HG02870 (cell line): ENCODE results near the gene IBSP.

Experiments
- ATAC-seq: cut with Tn5 transposase; IDR thresholded peaks from one replicate; pipeline ENCODE4 v1.9.1; 2021; ENCODE audit warnings: mild to moderate bottlenecking, moderate library complexity; ENCODE audit not compliant: unreplicated experiment

IBSP gene

GRCh38 chr4:87799301-87800113 lies at the start of gene IBSP:
Gene IBSP (plus strand): TSS chr4:87799554. CDS start chr4:87802362, 2,808 bp downstream.
- no peak for ATAC-seq

- no peak for ATAC-seq
Measured at GRCh38 chr4:87749883-87750282, 49.5 kb upstream of the IBSP start.

GRCh38 chr4:87758270-87758669 lies 41.1 kb upstream of the IBSP start:
- no peak for ATAC-seq

- ATAC-seq: no peak
Measured at GRCh38 chr4:87762311-87762710, 37.0 kb upstream of the IBSP start.

GRCh38 chr4:87781569-87781968 lies 17.8 kb upstream of the IBSP start:
- no peak for ATAC-seq

GRCh38 chr4:87783781-87784180 lies 15.6 kb upstream of the IBSP start:
- no peak for ATAC-seq

- ATAC-seq: no peak
Measured at GRCh38 chr4:87785731-87786509, 13.4 kb upstream of the IBSP start.

- ATAC-seq: no peak
Measured at GRCh38 chr4:87802858-87803257, 3.5 kb downstream of the IBSP start.

GRCh38 chr4:87803421-87803820 lies 4.1 kb downstream of the IBSP start:
- no peak for ATAC-seq

- no peak for ATAC-seq
Measured at GRCh38 chr4:87804871-87805270, 5.5 kb downstream of the IBSP start.

- ATAC-seq: no peak
Measured at GRCh38 chr4:87805971-87806370, 6.6 kb downstream of the IBSP start.

- ATAC-seq: no peak
Measured at GRCh38 chr4:87806520-87806919, 7.2 kb downstream of the IBSP start.

GRCh38 chr4:87807402-87807801 lies 8.0 kb downstream of the IBSP start:
- no peak for ATAC-seq

- no peak for ATAC-seq
Measured at GRCh38 chr4:87811977-87812376, 12.6 kb downstream of the IBSP start.

- no peak for ATAC-seq
Measured at GRCh38 chr4:87819281-87819919, 20.0 kb downstream of the IBSP start.

- ATAC-seq: no peak
Measured at GRCh38 chr4:87823200-87823599, 23.8 kb downstream of the IBSP start.

- no peak for ATAC-seq
Measured at GRCh38 chr4:87823724-87824123, 24.4 kb downstream of the IBSP start.

GRCh38 chr4:87824352-87824751 lies 25.0 kb downstream of the IBSP start:
- ATAC-seq: no peak

- no peak for ATAC-seq
Measured at GRCh38 chr4:87832669-87833068, 33.3 kb downstream of the IBSP start, which contains the start of gene MEPE. Gene MEPE (plus strand): TSS chr4:87832969. CDS start chr4:87834715, 1,746 bp downstream.

- ATAC-seq: no peak
Measured at GRCh38 chr4:87834401-87834800, 35.0 kb downstream of the IBSP start.

GRCh38 chr4:87835197-87835596 lies 35.8 kb downstream of the IBSP start:
- ATAC-seq: no peak

GRCh38 chr4:87835743-87836142 lies 36.4 kb downstream of the IBSP start:
- no peak for ATAC-seq
